ENCODE measurements around the gene GLCCI1. TPM values are rescaled to one million over a fixed set of nuclear protein-coding genes. Genes with fewer than 3 reads are reported as not detected.

GLCCI1 gene
- total RNA-seq, 4 donors from 2014 or later = 1.9 to 15.7 (median 11.8) TPM

- H3K36me3 ChIP-seq = no peaks in the 10 kb centered on the region
- in situ Hi-C loops (cut with MboI; ENCODE audit: low pct_ligation_motif_present in 1 of 4, low pct_unique_long_range_greater_than_20kb in 1 of 4, low sequenced_read_pairs in 3 of 4) = no loop called here
- H3K4me3 ChIP-seq = no peak overlapping the region
- no peak overlapping the region for H3K27ac ChIP-seq
- 98% methylated on average over 3 of the region's 3 CpGs; no CpG with 5 or more reads in 1 of the 2 donors for WGBS, 2 donors (ENCODE audit: low coverage in 1 of 2)
- intact Hi-C loops (cut with DNase I; ENCODE audit: low total_unique reads) = no loop called here
- no peak for DNase-seq
- H3K9me3 ChIP-seq = no peaks in the 10 kb centered on the region
- TF ChIP-seq EP300 (IDR thresholded peaks at IDR 0.05; ENCODE audit: low read depth) (no peak), POLR2A (IDR thresholded peaks at IDR 0.05) (no peak), CTCF (IDR thresholded peaks at IDR 0.05) (no peak), POLR2AphosphoS5 (IDR thresholded peaks at IDR 0.05) (no peak)
- no peaks in the 10 kb centered on the region for H3K27me3 ChIP-seq
- H3K4me1 ChIP-seq = no peaks in the 10 kb centered on the region
Observed at GRCh38 chr7:7932553-7932952, 36.0 kb upstream of the GLCCI1 start.

DNA sequence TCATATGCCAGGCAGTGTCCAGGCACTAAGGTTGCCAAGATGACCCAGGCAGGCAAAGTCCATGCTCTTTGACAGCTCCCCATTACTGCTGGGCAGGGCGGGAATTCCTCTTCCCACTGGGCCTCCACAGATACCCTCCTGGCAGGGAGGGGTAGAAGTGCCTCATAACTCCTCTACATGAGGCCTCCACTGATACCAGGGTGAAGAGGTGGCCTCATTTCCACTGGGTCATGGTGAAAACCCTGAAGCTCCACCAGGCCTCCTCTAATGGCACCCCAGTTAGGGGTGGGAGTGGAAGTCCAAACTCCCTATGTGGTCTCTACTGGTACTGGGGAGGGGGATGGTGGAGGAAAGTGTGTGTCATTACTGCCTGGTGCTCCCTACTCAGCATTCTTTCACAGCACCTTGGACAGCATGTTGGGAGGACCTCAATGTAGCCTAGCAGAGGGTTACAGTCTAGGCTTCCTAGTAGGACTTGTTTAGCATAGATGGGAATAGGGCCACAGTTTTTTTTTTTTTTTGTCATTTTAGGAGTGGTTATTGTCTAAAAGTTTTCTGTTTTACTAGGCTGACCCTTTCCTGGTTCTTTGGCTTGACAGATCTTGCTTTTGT is 34.6 kb upstream of the GLCCI1 start:
- in situ Hi-C loops (cut with MboI; ENCODE audit: low pct_ligation_motif_present in 1 of 4, low pct_unique_long_range_greater_than_20kb in 1 of 4, low sequenced_read_pairs in 3 of 4) (no loop called here), intact Hi-C loops (cut with DNase I; ENCODE audit: low total_unique reads) (no loop called here)
- WGBS, 2 donors (ENCODE audit: low coverage in 1 of 2) = 91% methylated on average over 1 of the region's 1 CpG; no CpG with 5 or more reads in 1 of the 2 donors
- no peaks in the 10 kb centered on the region for H3K27me3 ChIP-seq
- no peak overlapping the region for H3K4me3 ChIP-seq
- no peaks in the 10 kb centered on the region for H3K9me3 ChIP-seq
- H3K4me1 ChIP-seq = no peaks in the 10 kb centered on the region
- DNase-seq = no peak
- TF ChIP-seq POLR2A (IDR thresholded peaks at IDR 0.05) (no peak), POLR2AphosphoS5 (IDR thresholded peaks at IDR 0.05) (no peak), EP300 (IDR thresholded peaks at IDR 0.05; ENCODE audit: low read depth) (no peak), CTCF (IDR thresholded peaks at IDR 0.05) (no peak)
- H3K27ac ChIP-seq = no peak overlapping the region
- no peaks in the 10 kb centered on the region for H3K36me3 ChIP-seq

DNA sequence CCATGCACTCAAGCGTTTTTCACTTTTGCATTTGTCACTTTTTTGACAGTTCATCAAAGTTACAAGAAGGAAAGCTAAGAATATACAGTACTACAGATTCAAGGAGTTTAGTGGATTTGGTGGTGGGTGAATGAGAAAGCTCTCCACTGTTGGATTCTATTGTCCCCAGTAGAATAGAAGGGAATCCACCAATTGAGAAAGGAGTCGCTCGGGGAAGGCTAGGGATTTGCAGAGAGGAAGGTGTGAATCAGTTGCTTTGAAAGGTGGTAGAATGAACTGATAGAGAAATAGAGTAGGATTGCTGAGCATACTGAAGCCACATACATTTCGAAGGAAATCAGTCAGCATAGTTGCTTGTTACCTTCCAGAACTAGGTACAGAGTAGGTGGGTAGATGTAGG is 33.7 kb upstream of the GLCCI1 start:
- intact Hi-C loops (cut with DNase I; ENCODE audit: low total_unique reads) = no loop called here

DNA sequence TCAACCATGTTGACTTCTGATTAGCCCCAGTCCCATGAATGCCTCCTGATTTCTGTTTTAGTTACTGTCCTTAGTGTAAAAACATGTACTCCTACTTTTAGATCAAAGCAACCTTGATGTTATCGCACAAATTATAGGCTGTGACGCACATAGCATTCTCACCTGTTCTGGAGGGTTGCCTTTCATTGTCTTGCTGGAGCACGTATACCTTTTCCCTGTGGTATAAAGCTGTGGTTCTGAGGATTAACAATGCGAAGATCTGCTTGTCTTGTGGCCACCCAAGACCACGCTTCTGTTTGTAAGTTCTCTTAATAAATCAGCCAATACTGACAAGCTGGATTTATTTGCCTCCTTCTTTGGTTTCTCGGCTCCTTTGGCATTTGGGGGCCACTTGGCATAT is 30.1 kb upstream of the GLCCI1 start:
- in situ Hi-C loops (cut with MboI; ENCODE audit: low pct_ligation_motif_present in 1 of 4, low pct_unique_long_range_greater_than_20kb in 1 of 4, low sequenced_read_pairs in 3 of 4) (no loop called here), intact Hi-C loops (cut with DNase I; ENCODE audit: low total_unique reads) (no loop called here)
- Histone ChIP-seq H3K36me3 (no peaks in the 10 kb centered on the region), H3K27ac (no peak overlapping the region), H3K27me3 (no peaks in the 10 kb centered on the region), H3K4me1 (no peaks in the 10 kb centered on the region), H3K9me3 (no peaks in the 10 kb centered on the region), H3K4me3 (no peak overlapping the region)
- WGBS, 2 donors (ENCODE audit: low coverage in 1 of 2) = 73 to 87% methylated on average over 3 to 6 of the region's 6 CpGs
- TF ChIP-seq EP300 (IDR thresholded peaks at IDR 0.05; ENCODE audit: low read depth) (no peak), POLR2A (IDR thresholded peaks at IDR 0.05) (no peak), CTCF (IDR thresholded peaks at IDR 0.05) (no peak)
- no peak for DNase-seq

More for the DNA sequence above, 33.7 kb upstream of the GLCCI1 start:
- H3K4me1 ChIP-seq = no peaks in the 10 kb centered on the region
- DNase-seq = no peak
- in situ Hi-C loops (cut with MboI; ENCODE audit: low pct_ligation_motif_present in 1 of 4, low pct_unique_long_range_greater_than_20kb in 1 of 4, low sequenced_read_pairs in 3 of 4) = no loop called here
- 95 to 97% methylated on average over 4 of the region's 4 CpGs for WGBS, 2 donors (ENCODE audit: low coverage in 1 of 2)
- TF ChIP-seq POLR2AphosphoS5 (IDR thresholded peaks at IDR 0.05) = no peak
- TF ChIP-seq POLR2A (IDR thresholded peaks at IDR 0.05) = no peak
- TF ChIP-seq CTCF (IDR thresholded peaks at IDR 0.05) = no peak
- TF ChIP-seq EP300 (IDR thresholded peaks at IDR 0.05; ENCODE audit: low read depth) = no peak
- no peaks in the 10 kb centered on the region for H3K27me3 ChIP-seq
- H3K27ac ChIP-seq = no peak overlapping the region
- H3K36me3 ChIP-seq = no peaks in the 10 kb centered on the region
- H3K9me3 ChIP-seq = no peaks in the 10 kb centered on the region
- no peak overlapping the region for H3K4me3 ChIP-seq

All from transverse colon (tissue), 4 donors.